WTC11 (cell line): ENCODE results near the gene ANKRD65.

ENCODE experiments used
- CREB1 ChIP-seq: sonication (generic); formaldehyde crosslinking; IDR thresholded peaks from 2 replicates; pipeline ENCODE4 v1.8.0; 2023; ENCODE audit warnings: mild to moderate bottlenecking, missing genetic modification reagents
- ELF4 ChIP-seq: sonication (generic); formaldehyde crosslinking; IDR thresholded peaks from 2 replicates; pipeline ENCODE4 v1.8.1; 2022; ENCODE audit warnings: low read depth, mild to moderate bottlenecking, moderate library complexity, missing genetic modification reagents
- ESRRA ChIP-seq: sonication (generic); formaldehyde crosslinking; IDR thresholded peaks from 2 replicates; pipeline ENCODE4 v1.8.1; 2022; ENCODE audit warnings: mild to moderate bottlenecking, missing genetic modification reagents, borderline replicate concordance
- FOXK1 ChIP-seq: sonication (generic); formaldehyde crosslinking; IDR thresholded peaks from 2 replicates; pipeline ENCODE4 v1.8.0; 2022; ENCODE audit warnings: mild to moderate bottlenecking, moderate library complexity, missing genetic modification reagents
- NFE2L1 ChIP-seq: sonication (generic); formaldehyde crosslinking; IDR thresholded peaks from 2 replicates; pipeline ENCODE4 v1.8.1; 2023; ENCODE audit warnings: missing genetic modification reagents
- NR1H2 ChIP-seq: sonication (generic); formaldehyde crosslinking; IDR thresholded peaks from 2 replicates; pipeline ENCODE4 v1.9.0; 2021; ENCODE audit warnings: mild to moderate bottlenecking, moderate library complexity, missing genetic modification reagents
- SP1 ChIP-seq: sonication (generic); formaldehyde crosslinking; conservative IDR thresholded peaks from 2 replicates; pipeline ENCODE4 v1.8.1; 2022; ENCODE audit warnings: missing genetic modification reagents
- TP53 ChIP-seq: sonication (generic); formaldehyde crosslinking; IDR thresholded peaks from 2 replicates; pipeline ENCODE4 v1.8.1; 2023; ENCODE audit warnings: mild to moderate bottlenecking, missing genetic modification reagents
- ZNF121 ChIP-seq: sonication (generic); formaldehyde crosslinking; IDR thresholded peaks from 2 replicates; pipeline ENCODE4 v1.8.0; 2023; ENCODE audit warnings: missing genetic modification reagents
- TF ChIP-seq, protein P1 (sequence below): sonication (generic); formaldehyde crosslinking; IDR thresholded peaks from 2 replicates; pipeline ENCODE4 v1.8.0; 2022; ENCODE audit warnings: mild to moderate bottlenecking, missing genetic modification reagents
- TF ChIP-seq, protein P2 (sequence below): fragments of 200-600 bp; IDR thresholded peaks from 2 replicates; pipeline ENCODE4 v1.8.0; 2022; ENCODE audit warnings: antibody characterized with exemption
- TF ChIP-seq, protein P3 (sequence below): sonication (generic); formaldehyde crosslinking; IDR thresholded peaks from 2 replicates; pipeline ENCODE4 v1.8.0; 2023; ENCODE audit warnings: missing genetic modification reagents
- TF ChIP-seq, protein P4 (sequence below): sonication (generic); formaldehyde crosslinking; conservative IDR thresholded peaks from 2 replicates; pipeline ENCODE4 v1.8.1; 2022; ENCODE audit warnings: mild to moderate bottlenecking, missing genetic modification reagents
- TF ChIP-seq, protein P5 (sequence below): sonication (generic); formaldehyde crosslinking; IDR thresholded peaks from 2 replicates; pipeline ENCODE4 v1.8.1; 2023; ENCODE audit warnings: mild to moderate bottlenecking, missing genetic modification reagents

DNA sequence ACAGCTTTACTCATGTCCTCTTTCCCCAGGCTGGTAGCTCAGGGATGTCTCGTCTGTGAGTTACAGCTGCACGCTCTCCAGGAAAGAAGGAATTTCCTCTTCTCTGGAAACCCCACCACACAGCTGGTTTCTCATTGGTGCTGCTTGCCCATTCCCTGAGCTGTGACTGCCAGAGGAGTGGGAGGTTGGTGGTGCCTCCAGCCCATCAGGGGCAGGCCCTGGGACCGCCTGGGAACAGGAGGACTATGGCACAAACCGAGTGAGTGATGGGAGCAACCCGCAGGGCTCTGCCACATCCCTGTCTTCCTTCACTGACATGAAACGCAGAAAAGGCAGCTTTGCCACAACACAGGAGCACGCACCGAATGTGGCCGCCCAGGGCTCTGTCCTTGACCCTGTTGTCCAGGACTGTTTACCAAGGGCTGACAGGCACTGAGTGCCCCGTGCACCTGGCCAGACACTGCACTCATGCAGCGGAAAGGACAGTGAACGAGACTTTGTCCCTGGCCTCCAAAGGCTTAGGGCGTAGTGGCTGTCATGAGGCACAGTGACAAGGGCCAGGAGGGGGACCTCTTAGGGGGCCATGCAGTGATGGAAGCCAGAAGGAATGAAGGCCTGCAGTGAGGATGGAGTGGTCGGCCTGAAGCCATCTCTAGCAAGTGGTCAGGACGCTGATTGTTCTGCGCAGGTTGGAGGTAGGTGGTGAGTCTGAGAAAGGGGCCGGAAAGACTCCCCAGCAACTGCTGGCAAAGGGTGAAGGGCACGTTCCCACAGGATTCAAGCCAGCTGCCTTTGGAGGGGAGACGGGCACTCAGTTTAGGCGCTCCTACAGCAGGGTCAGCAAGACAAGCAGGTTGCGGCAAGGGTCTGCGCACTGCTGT is 20.3 kb downstream of the ANKRD65 start:
- TF ChIP-seq, protein P1, sequence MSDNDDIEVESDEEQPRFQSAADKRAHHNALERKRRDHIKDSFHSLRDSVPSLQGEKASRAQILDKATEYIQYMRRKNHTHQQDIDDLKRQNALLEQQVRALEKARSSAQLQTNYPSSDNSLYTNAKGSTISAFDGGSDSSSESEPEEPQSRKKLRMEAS (CRISPR knock-in tag) = no peak
- TF ChIP-seq, protein P2, sequence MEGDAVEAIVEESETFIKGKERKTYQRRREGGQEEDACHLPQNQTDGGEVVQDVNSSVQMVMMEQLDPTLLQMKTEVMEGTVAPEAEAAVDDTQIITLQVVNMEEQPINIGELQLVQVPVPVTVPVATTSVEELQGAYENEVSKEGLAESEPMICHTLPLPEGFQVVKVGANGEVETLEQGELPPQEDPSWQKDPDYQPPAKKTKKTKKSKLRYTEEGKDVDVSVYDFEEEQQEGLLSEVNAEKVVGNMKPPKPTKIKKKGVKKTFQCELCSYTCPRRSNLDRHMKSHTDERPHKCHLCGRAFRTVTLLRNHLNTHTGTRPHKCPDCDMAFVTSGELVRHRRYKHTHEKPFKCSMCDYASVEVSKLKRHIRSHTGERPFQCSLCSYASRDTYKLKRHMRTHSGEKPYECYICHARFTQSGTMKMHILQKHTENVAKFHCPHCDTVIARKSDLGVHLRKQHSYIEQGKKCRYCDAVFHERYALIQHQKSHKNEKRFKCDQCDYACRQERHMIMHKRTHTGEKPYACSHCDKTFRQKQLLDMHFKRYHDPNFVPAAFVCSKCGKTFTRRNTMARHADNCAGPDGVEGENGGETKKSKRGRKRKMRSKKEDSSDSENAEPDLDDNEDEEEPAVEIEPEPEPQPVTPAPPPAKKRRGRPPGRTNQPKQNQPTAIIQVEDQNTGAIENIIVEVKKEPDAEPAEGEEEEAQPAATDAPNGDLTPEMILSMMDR = no peak
- TF ChIP-seq ELF4 (CRISPR knock-in tag) = no peak
- TF ChIP-seq NFE2L1 (CRISPR knock-in tag) = no peak
- TF ChIP-seq CREB1 = no peak
- no peak for TF ChIP-seq NR1H2 (CRISPR knock-in tag)
- TF ChIP-seq TP53 = no peak
- no peak for TF ChIP-seq ZNF121 (CRISPR knock-in tag)
- TF ChIP-seq SP1 (CRISPR knock-in tag) = no peak
- TF ChIP-seq ESRRA = no peak
- TF ChIP-seq, protein P3, sequence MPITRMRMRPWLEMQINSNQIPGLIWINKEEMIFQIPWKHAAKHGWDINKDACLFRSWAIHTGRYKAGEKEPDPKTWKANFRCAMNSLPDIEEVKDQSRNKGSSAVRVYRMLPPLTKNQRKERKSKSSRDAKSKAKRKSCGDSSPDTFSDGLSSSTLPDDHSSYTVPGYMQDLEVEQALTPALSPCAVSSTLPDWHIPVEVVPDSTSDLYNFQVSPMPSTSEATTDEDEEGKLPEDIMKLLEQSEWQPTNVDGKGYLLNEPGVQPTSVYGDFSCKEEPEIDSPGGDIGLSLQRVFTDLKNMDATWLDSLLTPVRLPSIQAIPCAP (CRISPR knock-in tag) = no peak
- TF ChIP-seq FOXK1 = no peak
- TF ChIP-seq, protein P4, sequence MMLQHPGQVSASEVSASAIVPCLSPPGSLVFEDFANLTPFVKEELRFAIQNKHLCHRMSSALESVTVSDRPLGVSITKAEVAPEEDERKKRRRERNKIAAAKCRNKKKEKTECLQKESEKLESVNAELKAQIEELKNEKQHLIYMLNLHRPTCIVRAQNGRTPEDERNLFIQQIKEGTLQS (CRISPR knock-in tag) = no peak
- TF ChIP-seq, protein P5, sequence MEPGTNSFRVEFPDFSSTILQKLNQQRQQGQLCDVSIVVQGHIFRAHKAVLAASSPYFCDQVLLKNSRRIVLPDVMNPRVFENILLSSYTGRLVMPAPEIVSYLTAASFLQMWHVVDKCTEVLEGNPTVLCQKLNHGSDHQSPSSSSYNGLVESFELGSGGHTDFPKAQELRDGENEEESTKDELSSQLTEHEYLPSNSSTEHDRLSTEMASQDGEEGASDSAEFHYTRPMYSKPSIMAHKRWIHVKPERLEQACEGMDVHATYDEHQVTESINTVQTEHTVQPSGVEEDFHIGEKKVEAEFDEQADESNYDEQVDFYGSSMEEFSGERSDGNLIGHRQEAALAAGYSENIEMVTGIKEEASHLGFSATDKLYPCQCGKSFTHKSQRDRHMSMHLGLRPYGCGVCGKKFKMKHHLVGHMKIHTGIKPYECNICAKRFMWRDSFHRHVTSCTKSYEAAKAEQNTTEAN (CRISPR knock-in tag) = no peak
